GM10266 (cell line): ENCODE results near the gene BPIFB2.
"Not testable (repeated sequence)": the region's sequence is repeated elsewhere in the genome, so short reads cannot be mapped to it uniquely, and the experiment has no call there.

Source experiments
- DNase-seq: peaks from one replicate; pipeline ENCODE4 v3.0.0; 2012; ENCODE audit errors: extremely low spot score
- TF ChIP-seq, protein P1 (sequence below): IDR thresholded peaks from 2 replicates; pipeline ENCODE4 v1.5.1; 2012; ENCODE audit warnings: mild to moderate bottlenecking, low read depth; ENCODE audit not compliant: control insufficient read depth, insufficient read depth; ENCODE audit errors: missing control alignments

Gene BPIFB2, protein sequence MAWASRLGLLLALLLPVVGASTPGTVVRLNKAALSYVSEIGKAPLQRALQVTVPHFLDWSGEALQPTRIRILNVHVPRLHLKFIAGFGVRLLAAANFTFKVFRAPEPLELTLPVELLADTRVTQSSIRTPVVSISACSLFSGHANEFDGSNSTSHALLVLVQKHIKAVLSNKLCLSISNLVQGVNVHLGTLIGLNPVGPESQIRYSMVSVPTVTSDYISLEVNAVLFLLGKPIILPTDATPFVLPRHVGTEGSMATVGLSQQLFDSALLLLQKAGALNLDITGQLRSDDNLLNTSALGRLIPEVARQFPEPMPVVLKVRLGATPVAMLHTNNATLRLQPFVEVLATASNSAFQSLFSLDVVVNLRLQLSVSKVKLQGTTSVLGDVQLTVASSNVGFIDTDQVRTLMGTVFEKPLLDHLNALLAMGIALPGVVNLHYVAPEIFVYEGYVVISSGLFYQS

DNA sequence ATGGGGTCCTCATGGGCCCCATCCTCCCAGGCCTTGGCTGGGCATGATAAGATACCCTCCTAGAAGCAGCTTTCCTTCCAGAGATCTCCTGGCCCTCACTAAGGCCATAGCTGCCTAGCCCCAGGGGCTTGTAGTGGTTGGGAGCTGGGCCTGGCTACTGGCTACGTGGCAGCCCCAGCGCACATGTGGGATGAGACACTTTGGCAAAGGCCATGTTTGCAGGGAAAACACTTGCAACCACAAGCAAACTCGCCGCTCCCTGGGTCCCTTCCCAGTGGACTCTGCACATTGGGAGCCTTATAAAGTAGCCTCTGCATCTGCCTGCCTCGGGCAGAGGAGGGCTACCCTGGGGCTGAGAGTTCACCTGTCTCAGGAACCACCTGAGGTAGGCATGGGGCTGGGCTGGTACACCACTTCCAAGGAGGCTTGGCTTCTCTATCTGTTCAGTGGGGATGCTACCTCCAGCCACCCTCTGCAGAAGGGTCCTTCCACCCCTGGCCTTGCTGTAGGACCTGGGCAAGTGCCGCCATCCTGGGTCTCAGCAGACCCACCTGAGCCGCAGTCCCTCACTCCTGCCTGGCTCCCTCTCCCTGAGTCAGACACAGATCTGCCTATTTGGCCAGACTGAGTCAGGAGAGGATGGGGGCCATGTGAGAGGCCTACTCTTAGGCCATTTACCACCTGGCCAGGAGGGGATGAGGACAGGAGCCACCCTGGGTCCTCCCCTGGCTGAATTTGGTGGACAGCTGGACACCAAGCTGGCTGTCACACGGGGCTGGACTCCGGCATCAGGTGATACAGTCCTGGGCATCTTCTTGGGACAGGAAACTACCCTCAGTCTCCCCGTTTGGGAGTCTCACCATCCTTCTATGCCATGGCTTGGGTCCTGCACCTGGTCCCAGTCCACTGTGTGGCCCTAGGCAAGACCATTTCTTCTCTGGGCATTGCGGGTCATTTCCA lies at the start of gene BPIFB2:
Gene BPIFB2, plus strand, starts transcription at position 329 of the 960 bp plus-strand sequence. CDS start 871 bp downstream, outside the sequence.
- DNase-seq, result no peak
- TF ChIP-seq, protein P1, sequence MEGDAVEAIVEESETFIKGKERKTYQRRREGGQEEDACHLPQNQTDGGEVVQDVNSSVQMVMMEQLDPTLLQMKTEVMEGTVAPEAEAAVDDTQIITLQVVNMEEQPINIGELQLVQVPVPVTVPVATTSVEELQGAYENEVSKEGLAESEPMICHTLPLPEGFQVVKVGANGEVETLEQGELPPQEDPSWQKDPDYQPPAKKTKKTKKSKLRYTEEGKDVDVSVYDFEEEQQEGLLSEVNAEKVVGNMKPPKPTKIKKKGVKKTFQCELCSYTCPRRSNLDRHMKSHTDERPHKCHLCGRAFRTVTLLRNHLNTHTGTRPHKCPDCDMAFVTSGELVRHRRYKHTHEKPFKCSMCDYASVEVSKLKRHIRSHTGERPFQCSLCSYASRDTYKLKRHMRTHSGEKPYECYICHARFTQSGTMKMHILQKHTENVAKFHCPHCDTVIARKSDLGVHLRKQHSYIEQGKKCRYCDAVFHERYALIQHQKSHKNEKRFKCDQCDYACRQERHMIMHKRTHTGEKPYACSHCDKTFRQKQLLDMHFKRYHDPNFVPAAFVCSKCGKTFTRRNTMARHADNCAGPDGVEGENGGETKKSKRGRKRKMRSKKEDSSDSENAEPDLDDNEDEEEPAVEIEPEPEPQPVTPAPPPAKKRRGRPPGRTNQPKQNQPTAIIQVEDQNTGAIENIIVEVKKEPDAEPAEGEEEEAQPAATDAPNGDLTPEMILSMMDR, result no peak

DNA sequence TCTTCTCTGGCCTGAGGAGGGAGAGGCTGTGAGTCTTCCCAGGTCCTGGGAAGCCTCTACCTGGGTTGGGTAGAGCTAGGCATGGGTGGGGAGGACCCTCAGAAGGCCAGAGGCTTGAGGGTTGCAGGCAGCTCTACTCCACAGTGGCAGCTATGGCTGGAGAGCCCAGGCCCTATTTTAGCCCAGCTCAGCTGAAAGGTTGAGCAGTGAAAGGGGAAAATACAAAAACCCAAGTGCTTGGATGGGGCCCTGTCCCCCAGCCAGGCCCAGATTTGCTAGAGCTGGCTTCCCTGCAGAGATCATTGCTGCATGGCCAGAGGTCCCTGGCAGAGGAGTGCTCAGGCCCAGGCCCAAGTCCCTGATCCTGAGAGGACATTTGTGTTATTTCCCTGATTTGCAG lies 48.9 kb upstream of the BPIFB2 start:
- TF ChIP-seq, protein P1, result no peak
- DNase-seq, result no peak

DNA sequence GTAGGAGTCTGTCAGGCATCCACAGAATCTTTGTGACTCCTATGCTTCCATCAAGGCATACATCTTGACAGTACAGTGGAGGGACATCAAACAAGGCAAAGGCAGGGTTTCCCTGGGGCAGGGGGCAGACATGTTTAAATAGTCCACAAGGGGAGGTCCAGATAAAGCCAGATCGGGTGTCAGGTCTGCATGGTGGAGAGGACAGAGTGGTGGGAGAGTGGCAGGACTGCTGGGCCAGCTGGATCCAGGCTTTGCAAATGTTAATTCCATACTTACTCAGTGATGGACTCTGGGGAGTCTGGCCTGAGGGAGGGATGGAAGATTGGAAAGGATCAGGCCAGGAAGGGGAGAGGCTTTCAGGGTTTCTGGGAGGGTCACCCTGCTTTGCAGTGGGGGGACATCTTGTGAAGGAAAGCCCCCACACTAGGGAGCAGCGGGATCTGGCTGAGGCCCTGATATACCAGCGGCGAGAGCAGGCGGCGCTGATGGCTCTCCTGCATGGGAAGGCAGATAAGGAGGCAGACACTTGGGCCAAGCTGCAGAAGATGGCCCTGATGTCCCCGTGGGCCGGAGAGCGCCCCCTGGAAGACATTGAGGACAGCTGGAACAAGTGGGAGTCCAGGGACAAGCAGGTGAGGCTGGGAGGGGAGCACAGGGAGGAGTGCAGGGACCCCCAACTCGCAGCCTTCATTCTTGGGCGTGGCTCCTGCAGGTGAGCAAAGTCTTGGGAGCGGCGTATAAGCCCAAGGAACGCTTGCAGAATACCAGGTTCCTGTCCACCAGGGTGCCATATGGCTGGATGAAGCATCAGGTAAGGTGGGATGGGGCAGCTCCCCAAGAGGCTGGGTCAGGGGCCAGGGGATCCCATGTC lies 47.9 kb upstream of the BPIFB2 start:
- no peak for DNase-seq
- TF ChIP-seq, protein P1, result no peak

DNA sequence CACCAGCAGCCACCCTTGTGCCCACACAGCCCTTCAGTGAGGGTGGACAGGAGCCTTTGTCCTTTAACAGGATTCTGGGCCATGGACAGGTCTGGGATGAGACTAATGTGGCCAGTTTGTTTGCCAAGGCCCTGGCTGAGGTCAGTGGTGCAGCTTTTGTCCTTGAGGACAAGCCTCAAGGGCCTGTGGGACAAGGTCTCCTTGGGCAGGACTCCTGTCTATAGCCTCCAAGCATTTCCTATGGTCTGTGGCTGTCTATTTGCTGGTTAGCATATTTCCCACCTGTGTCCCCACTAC lies 47.3 kb upstream of the BPIFB2 start:
- TF ChIP-seq, protein P1, result no peak
- no peak for DNase-seq

DNA sequence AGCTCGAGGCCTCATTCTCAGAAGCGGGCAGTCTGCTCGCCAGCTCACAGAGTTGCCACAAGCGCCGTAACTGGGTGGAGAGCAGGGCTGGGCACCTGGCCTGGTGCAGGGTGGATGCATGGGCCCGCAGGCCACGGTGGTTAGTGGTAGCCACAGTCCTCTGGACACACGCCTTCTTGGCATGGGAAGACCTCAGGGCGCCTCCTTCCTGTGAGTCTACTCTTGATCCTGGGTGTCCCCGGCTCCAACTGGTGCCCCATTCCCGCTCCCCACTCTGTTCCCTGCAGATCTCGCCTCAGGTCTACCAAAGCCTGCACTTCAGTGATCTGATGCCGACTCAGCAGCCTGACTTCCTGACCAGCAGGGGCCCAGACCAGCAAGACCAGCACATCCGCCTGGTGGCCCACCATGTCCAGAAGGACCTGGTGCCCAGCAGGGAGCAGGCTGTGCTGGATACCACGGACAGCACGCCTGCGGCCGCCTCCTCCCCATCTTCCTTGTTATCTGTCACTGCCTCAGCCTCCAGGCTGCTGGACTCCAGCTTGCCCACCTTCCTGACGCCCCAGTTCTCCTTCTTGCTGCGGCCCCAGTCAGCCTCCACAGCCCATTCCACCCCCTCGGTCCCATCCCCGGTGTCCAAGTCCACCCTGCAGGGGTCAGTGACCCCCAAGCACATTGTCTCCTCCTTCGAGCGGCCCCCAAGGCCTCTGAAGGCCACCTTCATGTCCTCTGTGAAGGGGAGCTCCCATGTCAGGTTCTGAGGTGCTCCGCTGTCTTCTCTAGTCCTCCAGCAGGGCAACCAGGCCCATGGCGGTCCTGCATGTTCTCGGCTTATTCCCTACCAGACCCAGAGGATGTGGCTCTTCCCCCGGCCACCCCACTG lies 46.4 kb upstream of the BPIFB2 start:
- TF ChIP-seq, protein P1, result no peak
- DNase-seq, result no peak

DNA sequence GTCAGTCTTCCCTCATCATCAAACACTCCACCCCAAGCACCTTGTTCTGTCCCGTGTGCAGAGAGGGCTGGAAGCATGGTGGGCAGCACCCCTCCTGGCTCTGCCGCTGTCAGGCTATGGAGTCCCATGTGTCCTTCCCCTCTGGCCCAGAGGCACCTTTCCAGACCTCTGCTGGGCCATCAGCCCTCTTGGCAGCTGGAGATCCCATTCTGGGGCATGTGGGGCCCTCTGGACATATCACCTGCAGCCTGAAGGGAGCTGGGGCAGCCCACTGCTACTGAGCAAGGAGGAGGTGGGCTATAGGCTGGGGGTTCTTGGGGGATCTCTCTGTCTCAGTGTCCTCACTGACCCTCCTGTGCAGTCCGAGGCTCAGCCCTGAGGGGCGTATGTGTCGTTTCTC lies 45.5 kb upstream of the BPIFB2 start:
- no peak for DNase-seq
- TF ChIP-seq, protein P1, result no peak

DNA sequence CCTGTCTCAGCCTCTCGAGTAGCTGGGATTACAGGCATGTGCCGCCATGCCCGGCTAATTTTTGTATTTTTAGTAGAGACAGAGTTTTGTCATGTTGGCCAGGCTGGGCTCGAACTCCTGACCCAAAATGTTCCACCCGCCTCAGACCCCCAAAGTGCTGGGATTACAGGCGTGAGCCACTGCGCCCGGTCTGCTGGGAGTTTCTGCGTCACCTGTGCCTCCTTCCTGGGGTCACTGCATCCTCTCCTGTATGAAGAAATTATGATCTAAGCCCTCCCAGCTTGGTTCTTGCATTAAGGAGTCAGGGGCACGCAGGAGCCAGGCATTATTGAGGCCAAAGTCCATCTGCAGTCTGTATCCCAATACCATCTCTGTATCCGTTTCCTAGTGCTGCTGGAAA lies 44.9 kb upstream of the BPIFB2 start:
- DNase-seq, result not testable (repeated sequence)
